Calu3 (cell line): ENCODE data around the gene DALRD3. TPM values are rescaled to one million over a fixed set of nuclear protein-coding genes. Genes with fewer than 3 reads are reported as not detected.

Experiments
- BruUV-seq: library from RNA; stranded (reverse); fragments of 400-500 nt; replicated peaks from 2 replicates; lab custom pipeline; 2021; lab: Mats Ljungman, UMichigan
- CTCF ChIA-PET: fragments of 300-600 bp; sonication (Branson Sonifier 250); formaldehyde crosslinking; loops from one replicate; lab custom pipeline; 2022; ENCODE audit warnings: antibody characterized with exemption; lab: Charles Lee
- DNase-seq: peaks from one replicate; pipeline ENCODE4 v3.0.0; 2022
- H3K27ac Mint-ChIP-seq: one replicate; pipeline ENCODE4 v1.8.0; 2022; ENCODE audit warnings: mixed read lengths; ENCODE audit not compliant: unreplicated experiment
- H3K27me3 Mint-ChIP-seq: one replicate; pipeline ENCODE4 v1.8.0; 2022; ENCODE audit warnings: mixed read lengths; ENCODE audit not compliant: unreplicated experiment
- H3K36me3 Mint-ChIP-seq: one replicate; pipeline ENCODE4 v1.8.0; 2022; ENCODE audit warnings: mild to moderate bottlenecking, moderate library complexity, mixed read lengths; ENCODE audit not compliant: insufficient read depth, unreplicated experiment
- H3K4me1 Mint-ChIP-seq: one replicate; pipeline ENCODE4 v1.8.0; 2022; ENCODE audit warnings: mild to moderate bottlenecking, low read depth, mixed read lengths; ENCODE audit not compliant: unreplicated experiment
- H3K4me3 Mint-ChIP-seq: one replicate; pipeline ENCODE4 v1.8.0; 2022; ENCODE audit warnings: mild to moderate bottlenecking, low read depth, moderate library complexity, mixed read lengths; ENCODE audit not compliant: unreplicated experiment
- H3K9me3 Mint-ChIP-seq: one replicate; pipeline ENCODE4 v1.8.0; 2022; ENCODE audit warnings: low read depth, mixed read lengths; ENCODE audit not compliant: unreplicated experiment
- CTCF ChIP-seq: fragments of 200-600 bp; IDR thresholded peaks from one replicate; pipeline ENCODE4 v1.8.0; 2022; ENCODE audit warnings: antibody characterized with exemption; ENCODE audit not compliant: unreplicated experiment
- intact Hi-C: fragments of 100-400 bp; cut with micrococcal nuclease; formaldehyde crosslinking; loops from one replicate; pipeline ENCODE4 v1.10.0; 2022; ENCODE audit not compliant: unreplicated experiment
- total RNA-seq: library from RNA; stranded (reverse); gene quantifications from 2 replicates; pipeline ENCODE4 v1.2.3, GENCODE V29; 2022

The DALRD3 gene
- total RNA-seq, 1 experiment from 2014 or later: 40.9 TPM

- no peaks in the 10 kb centered on the region for H3K9me3 Mint-ChIP-seq
- H3K4me1 Mint-ChIP-seq: peaks cover 9% of the 10 kb centered on the region
- BruUV-seq: TSS peak; percentile 67
- intact Hi-C loops: loop anchor here (2.0 kb wide), 1 partner anchor 460 kb away; no protein-coding TSS in a partner anchor
- no peak for TF ChIP-seq CTCF
- H3K36me3 Mint-ChIP-seq: peaks cover 38% of the 10 kb centered on the region
- peak overlapping the region; percentile 93 for H3K27ac Mint-ChIP-seq
- peak overlapping the region; percentile 96 for H3K4me3 Mint-ChIP-seq
- no peaks in the 10 kb centered on the region for H3K27me3 Mint-ChIP-seq
- CTCF ChIA-PET: interaction anchor here (0.7 to 1.2 kb wide), 4 partner anchors 18 to 172 kb away, joined by 3 to 4 read pairs (median 4); partner anchors contain the start of genes NDUFAF3 and WDR6
- DNase-seq: no peak
Observed at GRCh38 chr3:48989126-48989795, 29.1 kb downstream of the DALRD3 start.

GRCh38 chr3:48985831-48986376, 32.5 kb downstream of the DALRD3 start:
- intact Hi-C loops: no loop called here
- CTCF ChIA-PET: no interaction called here

GRCh38 chr3:48984663-48985062, 33.7 kb downstream of the DALRD3 start:
- DNase-seq: no peak
- peaks cover 42% of the 10 kb centered on the region for H3K36me3 Mint-ChIP-seq
- no peaks in the 10 kb centered on the region for H3K4me1 Mint-ChIP-seq
- CTCF ChIA-PET: no interaction called here
- TF ChIP-seq CTCF: no peak
- intact Hi-C loops: no loop called here
- H3K27me3 Mint-ChIP-seq: no peaks in the 10 kb centered on the region
- no peak overlapping the region for H3K4me3 Mint-ChIP-seq
- no peaks in the 10 kb centered on the region for H3K9me3 Mint-ChIP-seq
- H3K27ac Mint-ChIP-seq: no peak overlapping the region
- no TSS peak for BruUV-seq

More at GRCh38 chr3:48985831-48986376, 32.5 kb downstream of the DALRD3 start:
- Mint-ChIP-seq H3K36me3 (peaks cover 46% of the 10 kb centered on the region), H3K27ac (no peak overlapping the region), H3K4me3 (no peak overlapping the region), H3K9me3 (no peaks in the 10 kb centered on the region), H3K27me3 (no peaks in the 10 kb centered on the region), H3K4me1 (no peaks in the 10 kb centered on the region)
- BruUV-seq: no TSS peak
- no peak for TF ChIP-seq CTCF
- DNase-seq: no peak

- BruUV-seq: no TSS peak
- H3K27ac Mint-ChIP-seq: no peak overlapping the region
- no peak for DNase-seq
- H3K4me3 Mint-ChIP-seq: no peak overlapping the region
- no peak for TF ChIP-seq CTCF
- H3K4me1 Mint-ChIP-seq: no peaks in the 10 kb centered on the region
- CTCF ChIA-PET: no interaction called here
- H3K27me3 Mint-ChIP-seq: no peaks in the 10 kb centered on the region
- intact Hi-C loops: no loop called here
- H3K36me3 Mint-ChIP-seq: peaks cover 38% of the 10 kb centered on the region
- H3K9me3 Mint-ChIP-seq: no peaks in the 10 kb centered on the region
Observed at GRCh38 chr3:48983096-48983495, 35.3 kb downstream of the DALRD3 start.
